ENCODE results near the gene IGF2BP2.

Gene IGF2BP2

GRCh38 chr3:185631108-185631507 is 193.7 kb downstream of the IGF2BP2 start:
- DNase-seq: no peak

GRCh38 chr3:185630182-185630622 is 194.6 kb downstream of the IGF2BP2 start:
- no peak for DNase-seq

- DNase-seq: no peak
Measured at GRCh38 chr3:185629554-185630181, 195.2 kb downstream of the IGF2BP2 start.

- DNase-seq: no peak
Measured at GRCh38 chr3:185625784-185626183, 199.1 kb downstream of the IGF2BP2 start.

- no peak for DNase-seq
Measured at GRCh38 chr3:185623939-185624665, 200.7 kb downstream of the IGF2BP2 start.

- no peak for DNase-seq
Measured at GRCh38 chr3:185613016-185613415, 211.8 kb downstream of the IGF2BP2 start.

- no peak for DNase-seq
Measured at GRCh38 chr3:185606196-185606595, 218.6 kb downstream of the IGF2BP2 start.

- DNase-seq: no peak
Measured at GRCh38 chr3:185605566-185605965, 219.3 kb downstream of the IGF2BP2 start.

GRCh38 chr3:185595526-185595925 is 229.3 kb downstream of the IGF2BP2 start:
- DNase-seq: no peak

GRCh38 chr3:185594073-185594472 is 230.8 kb downstream of the IGF2BP2 start:
- DNase-seq: no peak

Data from CD4-positive, alpha-beta T cell treated with Interleukin-4 for 4 hours (primary cell).